NCI-H128 (cell line): ENCODE measurements around the gene KIF23.

Source experiments
- DNase-seq: peaks from one replicate; lab custom pipeline; 2025; ENCODE audit not compliant: unreplicated experiment; lab: John Stamatoyannopoulos, UW

KIF23 gene

DNA sequence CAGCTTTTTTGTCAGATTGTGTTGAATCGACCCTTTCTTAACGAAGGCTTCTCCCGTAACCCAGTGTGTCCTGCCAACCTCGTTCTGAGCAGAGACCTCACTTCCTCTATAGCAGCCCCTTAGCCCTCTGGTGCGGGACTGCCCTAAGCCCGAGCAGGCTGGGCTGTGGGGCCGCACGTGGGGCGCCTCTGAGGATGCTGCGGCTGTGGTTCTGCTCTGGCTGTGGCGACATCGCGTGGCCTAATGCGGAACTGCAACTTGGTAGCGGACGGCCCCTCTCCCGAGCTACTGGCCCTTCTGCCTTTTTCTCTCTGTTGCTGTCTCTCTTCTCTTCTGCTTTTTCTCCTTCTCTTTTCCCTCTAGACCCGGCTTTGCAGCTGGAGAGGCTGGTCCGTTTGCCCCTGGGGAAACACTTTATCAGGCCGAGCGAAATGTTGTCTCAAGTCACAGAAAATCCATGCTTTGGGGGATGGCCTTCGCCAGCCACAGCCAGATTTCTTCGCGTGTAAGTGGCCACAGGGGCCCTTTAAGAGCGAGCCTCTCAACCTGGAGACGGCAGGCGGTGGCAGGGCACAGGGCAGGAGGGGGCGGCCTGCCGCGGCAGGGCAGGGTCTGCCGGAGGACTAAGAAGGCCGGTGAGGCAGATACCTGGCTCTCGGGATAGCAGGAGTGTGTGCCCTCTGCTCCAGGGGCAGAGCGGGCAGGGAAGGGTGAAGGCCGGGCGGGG, 19.4 kb upstream of the KIF23 start:
- peak; percentile 29 for DNase-seq

- no peak for DNase-seq
Measured at GRCh38 chr15:69395460-69395859, 18.7 kb upstream of the KIF23 start.

DNA sequence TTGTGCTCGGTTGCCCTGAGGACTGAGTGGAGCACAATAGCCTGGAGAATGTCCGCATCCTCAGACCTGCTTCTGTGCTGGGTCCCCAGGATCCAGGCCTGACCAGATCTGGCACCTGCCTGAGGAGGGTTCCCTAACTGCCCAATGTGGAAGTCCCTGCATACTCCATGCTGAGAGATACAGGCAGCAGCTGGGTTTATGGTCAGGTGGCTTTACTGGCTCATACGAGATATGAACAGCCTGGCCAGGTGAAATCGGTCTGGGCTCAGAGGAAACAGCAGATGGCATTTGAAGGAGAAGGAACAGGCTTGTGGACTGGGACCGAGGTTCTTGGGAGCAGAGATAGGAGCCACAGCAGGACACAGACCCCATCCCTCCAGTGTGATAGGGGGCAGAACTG, 18.2 kb upstream of the KIF23 start:
- DNase-seq = no peak

- DNase-seq = no peak
Measured at GRCh38 chr15:69398491-69398891, 15.7 kb upstream of the KIF23 start.

- no peak for DNase-seq
Measured at GRCh38 chr15:69400850-69401249, 13.3 kb upstream of the KIF23 start.

- no peak for DNase-seq
Measured at GRCh38 chr15:69402816-69403215, 11.3 kb upstream of the KIF23 start.

- DNase-seq = no peak
Measured at GRCh38 chr15:69403594-69403993, 10.6 kb upstream of the KIF23 start.

GRCh38 chr15:69405110-69405509, 9.0 kb upstream of the KIF23 start:
- DNase-seq = no peak

DNA sequence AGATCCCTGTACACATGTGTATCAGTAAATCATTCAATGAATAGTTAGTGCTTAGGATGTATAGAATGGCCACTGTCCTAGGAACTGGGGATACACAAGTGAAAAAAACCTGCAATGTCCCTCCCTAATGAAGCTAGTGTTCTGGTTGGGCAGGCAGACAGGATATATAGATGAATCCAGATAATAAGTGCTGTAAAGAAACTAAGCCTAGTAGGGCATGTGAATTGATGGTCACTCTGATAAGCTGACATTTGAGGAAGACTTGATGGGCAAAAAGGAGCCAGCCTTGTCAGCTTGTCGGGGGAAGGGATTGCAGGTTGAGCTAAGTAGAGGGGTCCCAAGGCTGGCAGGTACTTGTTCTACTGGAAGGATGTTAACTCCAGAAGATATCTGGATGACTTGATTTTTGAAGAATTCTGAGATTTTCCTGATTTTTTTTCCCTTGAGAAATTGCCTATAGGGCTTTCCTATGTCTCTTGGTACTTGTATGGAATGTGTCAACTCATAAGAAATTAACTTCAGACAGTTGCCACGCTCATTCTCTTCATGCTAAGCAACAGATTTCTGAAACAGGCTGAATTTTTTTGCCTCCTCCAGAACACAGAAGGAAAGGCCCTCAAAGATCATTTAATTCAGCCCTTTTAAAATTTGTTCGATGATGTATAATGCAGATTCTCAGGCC, 6.3 kb upstream of the KIF23 start:
- DNase-seq = no peak

- no peak for DNase-seq
Measured at GRCh38 chr15:69408841-69409240, 5.3 kb upstream of the KIF23 start.

DNA sequence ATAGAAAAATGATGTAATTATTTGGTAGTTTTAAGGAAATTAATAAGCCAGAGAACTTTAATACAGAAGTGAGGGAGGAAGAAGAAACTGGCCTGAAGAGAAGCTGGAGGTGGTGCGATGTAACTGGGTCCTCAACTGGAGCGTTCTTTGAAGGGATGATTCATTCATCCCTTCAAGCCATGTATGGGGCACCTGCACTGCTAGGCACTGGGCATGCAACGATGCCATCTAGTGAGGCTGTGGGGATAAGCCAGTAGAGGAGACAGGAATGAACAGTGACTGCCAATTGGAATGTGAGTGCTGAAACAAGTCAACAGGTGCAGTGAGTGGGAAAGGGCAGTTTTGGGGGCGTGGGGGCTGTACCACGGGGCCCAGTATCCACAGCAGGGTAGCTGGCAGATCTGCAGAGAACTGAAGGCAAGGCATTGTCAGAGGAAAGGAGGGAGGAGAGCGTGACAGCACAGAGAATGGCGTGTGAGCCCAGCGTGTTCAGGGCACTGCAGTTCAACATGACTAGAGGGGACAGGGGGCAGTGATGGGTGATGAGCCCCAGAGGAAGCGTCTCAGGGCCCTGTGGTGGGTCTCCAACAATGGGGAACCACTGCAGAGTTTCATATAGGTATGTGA, 3.8 kb upstream of the KIF23 start:
- DNase-seq = no peak

DNA sequence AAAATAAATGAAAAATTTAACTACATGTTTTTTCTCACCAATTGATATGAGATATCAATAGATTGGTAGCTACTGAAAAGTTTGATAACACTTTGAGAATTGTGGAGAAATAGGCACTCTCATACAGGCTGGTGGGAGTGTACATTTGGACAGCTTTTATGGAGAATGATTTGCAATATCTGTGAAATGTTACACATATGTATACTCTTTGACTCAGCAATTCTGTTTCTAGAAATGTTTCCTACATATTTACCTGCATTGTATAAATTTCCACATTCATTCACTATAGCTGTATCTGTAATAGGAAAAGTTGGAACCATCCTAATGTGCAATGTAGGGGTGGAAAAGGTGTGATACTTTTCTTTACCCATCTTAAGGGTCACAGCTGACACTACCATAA, 1.9 kb upstream of the KIF23 start:
- no peak for DNase-seq

DNA sequence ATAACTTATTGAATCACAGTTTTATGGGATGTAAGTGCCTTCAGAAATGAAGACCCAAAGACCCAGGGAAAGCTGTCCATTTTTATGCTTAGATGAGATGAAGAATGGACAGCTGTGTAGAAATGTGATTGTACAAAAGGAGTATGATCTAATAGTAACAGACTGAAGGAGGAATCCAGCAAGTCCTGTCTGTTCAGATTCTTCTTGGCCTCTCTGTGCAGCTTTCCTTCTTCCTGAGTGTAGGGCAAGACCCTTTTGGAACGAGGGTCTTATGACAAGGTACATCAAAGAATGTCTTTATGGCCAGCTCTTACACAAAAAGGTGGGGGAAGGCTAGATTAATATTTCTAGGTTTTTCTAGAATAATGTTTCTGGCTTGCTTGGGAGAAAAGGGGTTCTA, 1.4 kb upstream of the KIF23 start:
- DNase-seq = no peak

GRCh38 chr15:69414701-69415167, 585 bp downstream of the KIF23 start:
- no peak for DNase-seq

- no peak for DNase-seq
Measured at GRCh38 chr15:69415381-69415780, 1.2 kb downstream of the KIF23 start.

DNA sequence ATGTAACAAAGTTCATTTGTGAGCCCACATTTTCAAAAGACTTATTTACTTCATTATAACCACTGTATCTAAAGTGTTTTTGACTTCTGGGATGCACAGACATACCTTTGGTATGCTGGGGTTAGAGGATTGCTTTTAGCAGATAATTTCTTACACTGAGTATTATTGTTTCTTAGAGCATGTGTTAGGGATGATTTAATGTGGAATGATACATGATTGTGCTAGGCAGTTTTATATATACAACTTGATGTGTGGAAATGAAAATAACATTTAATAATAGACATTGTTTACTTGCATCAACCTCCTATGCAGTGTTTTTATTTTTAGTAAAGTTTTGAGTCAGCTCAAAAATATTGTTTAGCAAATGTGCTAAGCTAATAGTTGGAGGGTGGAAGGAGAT, 3.4 kb downstream of the KIF23 start:
- DNase-seq = no peak

GRCh38 chr15:69421498-69421897, 7.3 kb downstream of the KIF23 start:
- DNase-seq = no peak

DNA sequence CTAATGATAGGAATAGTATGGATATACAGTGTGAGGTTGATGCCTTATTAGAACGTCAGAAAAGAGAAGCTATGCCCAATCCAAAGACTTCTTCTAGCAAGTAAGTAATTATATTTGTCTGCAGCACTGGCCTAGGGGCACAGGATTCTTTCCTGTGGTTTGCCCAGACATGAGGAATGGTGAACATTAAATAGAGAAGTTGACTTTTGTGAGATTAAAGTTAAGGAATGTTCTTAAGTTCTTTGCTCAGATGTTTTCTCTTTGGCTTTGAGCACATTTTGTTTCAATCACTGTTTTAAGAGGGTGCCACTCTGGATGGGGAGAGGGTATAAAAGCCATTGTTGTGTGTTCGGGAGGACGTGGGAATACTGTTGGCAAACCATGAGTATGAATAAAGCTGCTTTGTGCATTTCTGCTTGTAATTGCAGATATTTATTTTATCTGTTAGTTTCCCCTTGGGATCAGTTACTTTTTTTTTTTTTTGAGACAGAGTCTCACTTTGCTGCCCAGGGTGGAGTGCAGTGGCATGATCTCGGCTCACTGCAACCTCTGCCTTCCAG, 8.3 kb downstream of the KIF23 start:
- no peak for DNase-seq

DNA sequence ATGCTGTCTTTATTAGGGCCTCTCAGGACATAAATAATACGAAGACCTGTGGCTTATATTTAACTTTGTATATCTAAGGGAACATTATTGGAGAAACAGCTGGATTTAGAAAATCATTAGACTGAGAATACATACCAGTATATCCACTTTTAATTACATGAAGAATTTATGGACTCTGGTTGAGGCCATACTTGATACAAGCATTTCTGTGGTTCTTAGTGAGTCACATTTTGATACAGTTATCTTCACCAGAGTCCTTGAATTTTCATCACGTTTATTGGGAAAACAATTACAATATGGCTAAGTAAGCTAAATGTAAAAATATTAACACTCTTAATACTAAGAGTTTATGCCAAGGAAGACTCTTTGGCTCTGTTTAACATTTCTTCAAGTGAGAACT, 9.9 kb downstream of the KIF23 start:
- no peak for DNase-seq

DNA sequence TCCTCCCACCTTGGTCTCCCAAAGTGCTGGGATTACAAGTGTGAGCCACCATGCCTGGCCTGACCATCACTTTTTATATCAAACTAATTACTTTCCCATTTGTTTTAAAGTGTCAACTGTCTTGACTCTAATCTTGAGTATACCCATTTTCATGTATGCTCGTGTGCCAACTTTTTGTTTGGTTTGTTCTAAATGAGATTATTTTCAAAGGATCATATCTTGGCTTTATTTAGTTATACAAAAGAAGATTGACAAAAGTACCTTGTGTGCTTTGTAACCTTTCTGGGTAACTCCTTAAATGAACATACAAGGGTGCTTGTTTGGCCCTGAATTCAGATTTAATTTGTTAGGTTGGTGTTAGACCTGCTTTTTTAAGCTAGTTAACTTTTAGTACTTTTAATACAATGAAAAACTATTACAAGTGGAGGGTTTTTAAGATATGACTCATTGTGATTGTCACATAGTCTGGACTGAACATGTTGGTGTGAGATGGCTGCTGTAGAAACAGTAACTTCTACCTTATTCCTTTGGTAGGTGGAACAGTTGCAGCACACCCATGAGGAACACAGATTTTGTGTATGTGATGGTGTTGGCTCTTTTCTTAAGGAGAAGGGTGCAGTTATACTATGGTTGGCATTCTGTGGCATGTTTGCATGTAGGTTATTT, 10.7 kb downstream of the KIF23 start:
- DNase-seq = no peak

GRCh38 chr15:69433831-69434230, 19.7 kb downstream of the KIF23 start:
- DNase-seq = no peak
